Measurements from ENCODE around the gene PROP1.
"Not testable (repeated sequence)": the region's sequence is repeated elsewhere in the genome, so short reads cannot be mapped to it uniquely, and the experiment has no call there.

PROP1 gene

GRCh38 chr5:177983763-177984583, 12.1 kb downstream of the PROP1 start:
- no peak overlapping the region for H3K4me3 ChIP-seq (ENCODE audit: low read depth, low read length)
- no peak for DNase-seq (ENCODE audit: low read depth)

GRCh38 chr5:177982956-177983355, 13.1 kb downstream of the PROP1 start:
- DNase-seq (ENCODE audit: low read depth), result no peak
- no peak overlapping the region for H3K4me3 ChIP-seq (ENCODE audit: low read depth, low read length)

- H3K4me3 ChIP-seq (ENCODE audit: low read depth, low read length), result no peak overlapping the region
- DNase-seq (ENCODE audit: low read depth), result no peak
Measured at GRCh38 chr5:177982072-177982727, 13.8 kb downstream of the PROP1 start.

GRCh38 chr5:177981296-177982071, 14.6 kb downstream of the PROP1 start:
- H3K4me3 ChIP-seq (ENCODE audit: low read depth, low read length), result no peak overlapping the region
- no peak for DNase-seq (ENCODE audit: low read depth)

- H3K4me3 ChIP-seq (ENCODE audit: low read depth, low read length), result no peak overlapping the region
Measured at GRCh38 chr5:177980743-177981151, 15.3 kb downstream of the PROP1 start.

GRCh38 chr5:177977600-177977999, 18.4 kb downstream of the PROP1 start:
- not testable (repeated sequence) for H3K4me3 ChIP-seq (ENCODE audit: low read depth, low read length); DNase-seq (ENCODE audit: low read depth)

More at GRCh38 chr5:177980743-177981151, 15.3 kb downstream of the PROP1 start:
- DNase-seq (ENCODE audit: low read depth), result no peak

- H3K4me3 ChIP-seq (ENCODE audit: low read depth, low read length), result no peak overlapping the region
- DNase-seq (ENCODE audit: low read depth), result no peak
Measured at GRCh38 chr5:177973066-177973635, 22.9 kb downstream of the PROP1 start.

GRCh38 chr5:177972613-177973012, 23.4 kb downstream of the PROP1 start:
- no peak for DNase-seq (ENCODE audit: low read depth)
- H3K4me3 ChIP-seq (ENCODE audit: low read depth, low read length), result no peak overlapping the region

GRCh38 chr5:177972014-177972413, 24.0 kb downstream of the PROP1 start:
- not testable (repeated sequence) for DNase-seq (ENCODE audit: low read depth); H3K4me3 ChIP-seq (ENCODE audit: low read depth, low read length)

GRCh38 chr5:177968661-177969211, 27.3 kb downstream of the PROP1 start:
- no peak for DNase-seq (ENCODE audit: low read depth)
- H3K4me3 ChIP-seq (ENCODE audit: low read depth, low read length), result no peak overlapping the region

- no peak overlapping the region for H3K4me3 ChIP-seq (ENCODE audit: low read depth, low read length)
- DNase-seq (ENCODE audit: low read depth), result no peak
Measured at GRCh38 chr5:177967221-177967887, 28.7 kb downstream of the PROP1 start.

- no peak overlapping the region for H3K4me3 ChIP-seq (ENCODE audit: low read depth, low read length)
- DNase-seq (ENCODE audit: low read depth), result no peak
Measured at GRCh38 chr5:177966839-177967166, 29.2 kb downstream of the PROP1 start.

- DNase-seq (ENCODE audit: low read depth), result no peak
- no peak overlapping the region for H3K4me3 ChIP-seq (ENCODE audit: low read depth, low read length)
Measured at GRCh38 chr5:177966009-177966838, 29.8 kb downstream of the PROP1 start.

GRCh38 chr5:177964471-177964870, 31.6 kb downstream of the PROP1 start:
- H3K4me3 ChIP-seq (ENCODE audit: low read depth, low read length), result no peak overlapping the region
- no peak for DNase-seq (ENCODE audit: low read depth)

- H3K4me3 ChIP-seq (ENCODE audit: low read depth, low read length), result no peak overlapping the region
- DNase-seq (ENCODE audit: low read depth), result no peak
Measured at GRCh38 chr5:177963966-177964365, 32.1 kb downstream of the PROP1 start.

GRCh38 chr5:177959315-177959714, 36.7 kb downstream of the PROP1 start:
- no peak overlapping the region for H3K4me3 ChIP-seq (ENCODE audit: low read depth, low read length)
- DNase-seq (ENCODE audit: low read depth), result no peak

GRCh38 chr5:177958696-177959095, 37.3 kb downstream of the PROP1 start:
- no peak overlapping the region for H3K4me3 ChIP-seq (ENCODE audit: low read depth, low read length)
- no peak for DNase-seq (ENCODE audit: low read depth)

GRCh38 chr5:177957241-177957640, 38.8 kb downstream of the PROP1 start:
- no peak overlapping the region for H3K4me3 ChIP-seq (ENCODE audit: low read depth, low read length)
- DNase-seq (ENCODE audit: low read depth), result no peak

Measured in skeletal muscle cell (primary cell).